ENCODE measurements around the gene BMPR1B.
"Not testable (repeated sequence)": the region's sequence is repeated elsewhere in the genome, so short reads cannot be mapped to it uniquely, and the experiment has no call there.

Gene BMPR1B

GRCh38 chr4:94841166-94841863, 83.6 kb downstream of the BMPR1B start:
- DNase-seq = not testable (repeated sequence)

- DNase-seq = no peak
These were observed 84.1 kb downstream of the BMPR1B start for GRCh38 chr4:94841864-94842221.

- no peak for DNase-seq
These were observed 85.5 kb downstream of the BMPR1B start for GRCh38 chr4:94843216-94843615.

GRCh38 chr4:94848326-94848725, 90.6 kb downstream of the BMPR1B start:
- no peak for DNase-seq

- no peak for DNase-seq
These were observed 92.1 kb downstream of the BMPR1B start for GRCh38 chr4:94849901-94850300.

- no peak for DNase-seq
These were observed 94.9 kb downstream of the BMPR1B start for GRCh38 chr4:94852616-94853015.

GRCh38 chr4:94856030-94856429, 98.3 kb downstream of the BMPR1B start:
- no peak for DNase-seq

GRCh38 chr4:94870146-94870545, 112.4 kb downstream of the BMPR1B start:
- no peak for DNase-seq

GRCh38 chr4:94871644-94872305, 114.0 kb downstream of the BMPR1B start:
- DNase-seq = no peak

GRCh38 chr4:94877973-94878372, 120.2 kb downstream of the BMPR1B start:
- DNase-seq = no peak

GRCh38 chr4:94880956-94881355, 123.2 kb downstream of the BMPR1B start:
- no peak for DNase-seq

- DNase-seq = no peak
These were observed 125.0 kb downstream of the BMPR1B start for GRCh38 chr4:94882756-94883155.

- no peak for DNase-seq
These were observed 129.3 kb downstream of the BMPR1B start for GRCh38 chr4:94887027-94887426.

- no peak for DNase-seq
These were observed 131.8 kb downstream of the BMPR1B start for GRCh38 chr4:94889523-94889922.

GRCh38 chr4:94889946-94890345, 132.2 kb downstream of the BMPR1B start:
- DNase-seq = no peak

- no peak for DNase-seq
These were observed 132.8 kb downstream of the BMPR1B start for GRCh38 chr4:94890579-94890978.

GRCh38 chr4:94892051-94892450, 134.3 kb downstream of the BMPR1B start:
- no peak for DNase-seq

GRCh38 chr4:94895081-94895480, 137.3 kb downstream of the BMPR1B start:
- DNase-seq = no peak

GRCh38 chr4:94897023-94897422, 139.3 kb downstream of the BMPR1B start:
- DNase-seq = no peak

- DNase-seq = no peak
These were observed 147.8 kb downstream of the BMPR1B start for GRCh38 chr4:94905511-94905910.

- no peak for DNase-seq
These were observed 151.9 kb downstream of the BMPR1B start for GRCh38 chr4:94909645-94910044.

GRCh38 chr4:94911106-94911505, 153.4 kb downstream of the BMPR1B start:
- no peak for DNase-seq

GRCh38 chr4:94912606-94913005, 154.9 kb downstream of the BMPR1B start:
- no peak for DNase-seq

GRCh38 chr4:94913316-94913715, 155.6 kb downstream of the BMPR1B start:
- DNase-seq = no peak

- no peak for DNase-seq
These were observed 159.4 kb downstream of the BMPR1B start for GRCh38 chr4:94917146-94917545.
